Heart left ventricle (tissue), 13 donors: Measurements from ENCODE around the gene IL31.

Experiments used
- POLR2A ChIP-seq, 2 donors: fragments of 450-650 bp; IDR thresholded peaks; one replicate each; pipeline ENCODE4 v1.6.1; 2017; ENCODE audit warnings: antibody characterized with exemption in 2 of 2, mild to moderate bottlenecking in 2 of 2, moderate library complexity in 2 of 2
- TF ChIP-seq, protein P1 (sequence below), 12 donors: fragments of 200-600 bp; sonication (generic) in 4 of 12; IDR thresholded peaks; one replicate each; pipeline versions ENCODE4 v1.5.0 to v1.8.0; 2018 to 2022; ENCODE audit warnings: antibody characterized with exemption in 12 of 12, mild to moderate bottlenecking in 5 of 12
- donor health status: ischemic (EF 13 %, LVEDD 7.1; RV severe dilation, severe dysfunction).
- donor health status: DM: no; HTN: yes; CAD: no.
- donor health status: DM: no; HTN: no; CAD: no.
- donor health status: ischemic (EF 25% LVEDD 6.9; RV normal size, moderate dysfunction).
- donor health status: ischemic (EF 25% LVEDD 5.7; RV mildly dilated, moderate dysfunction).
- donor health status: ischemic (EF 35%, LVEDD 5.7; RV mildly dilated, moderate dysfunction).
- donor health status: nonischemic (EF 11% LVEDD 7.7; RV severe dilation, severe dysfunction).
- donor health status: DM: yes; HTN: yes; CAD: no.
- donor health status: PGD.
- donor health status: ischemic (EF 29% LVEDD 5.4; RV normal size, mild dysfunction).
- donor health status: nonischemic (EF 23%, LVEDD 6.1; RV moderate dilation, normal function).

DNA sequence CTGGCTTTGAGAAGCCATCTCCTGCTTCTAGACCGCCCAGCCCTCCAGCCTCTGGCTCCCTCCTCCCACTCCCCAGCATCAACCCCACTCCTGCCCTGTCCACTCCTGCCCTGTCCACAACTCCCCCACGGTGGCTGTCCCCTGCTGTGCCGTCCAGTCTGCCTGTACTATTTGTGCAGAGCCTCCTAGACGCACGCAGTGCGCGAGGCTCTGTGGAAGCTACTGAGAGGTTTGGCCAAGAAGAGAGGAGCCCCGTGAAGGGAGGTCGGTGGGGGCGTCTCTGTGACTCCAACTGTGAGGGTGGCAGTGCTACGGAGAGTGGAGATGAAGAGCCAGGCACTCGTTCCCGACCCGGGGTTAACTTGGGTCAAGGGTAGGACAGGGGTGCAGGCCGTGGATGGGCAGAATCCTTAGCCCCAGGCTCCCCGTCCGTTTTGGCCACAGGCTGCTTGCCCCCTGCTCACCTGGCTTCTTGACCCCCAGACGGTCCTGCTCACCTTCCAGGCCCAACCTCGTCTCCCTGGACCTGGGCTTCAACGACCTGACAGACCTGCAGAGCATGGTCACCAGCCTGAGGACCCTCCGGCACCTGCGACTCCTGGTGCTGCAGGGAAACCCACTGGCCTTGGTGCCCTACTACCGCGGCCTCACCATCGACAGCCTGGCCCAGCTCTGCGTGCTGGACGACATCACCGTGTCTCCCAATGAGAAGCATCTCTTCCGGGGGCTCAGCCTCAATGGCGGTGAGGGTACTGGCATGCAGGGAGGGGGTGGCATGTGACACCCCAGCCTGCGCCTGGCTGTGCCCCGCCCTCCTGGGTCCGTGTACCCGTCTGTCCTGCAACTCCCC, 15.8 kb upstream of the IL31 start:
- TF ChIP-seq POLR2A (IDR thresholded peaks at IDR 0.05), result no peak
- TF ChIP-seq, protein P1, sequence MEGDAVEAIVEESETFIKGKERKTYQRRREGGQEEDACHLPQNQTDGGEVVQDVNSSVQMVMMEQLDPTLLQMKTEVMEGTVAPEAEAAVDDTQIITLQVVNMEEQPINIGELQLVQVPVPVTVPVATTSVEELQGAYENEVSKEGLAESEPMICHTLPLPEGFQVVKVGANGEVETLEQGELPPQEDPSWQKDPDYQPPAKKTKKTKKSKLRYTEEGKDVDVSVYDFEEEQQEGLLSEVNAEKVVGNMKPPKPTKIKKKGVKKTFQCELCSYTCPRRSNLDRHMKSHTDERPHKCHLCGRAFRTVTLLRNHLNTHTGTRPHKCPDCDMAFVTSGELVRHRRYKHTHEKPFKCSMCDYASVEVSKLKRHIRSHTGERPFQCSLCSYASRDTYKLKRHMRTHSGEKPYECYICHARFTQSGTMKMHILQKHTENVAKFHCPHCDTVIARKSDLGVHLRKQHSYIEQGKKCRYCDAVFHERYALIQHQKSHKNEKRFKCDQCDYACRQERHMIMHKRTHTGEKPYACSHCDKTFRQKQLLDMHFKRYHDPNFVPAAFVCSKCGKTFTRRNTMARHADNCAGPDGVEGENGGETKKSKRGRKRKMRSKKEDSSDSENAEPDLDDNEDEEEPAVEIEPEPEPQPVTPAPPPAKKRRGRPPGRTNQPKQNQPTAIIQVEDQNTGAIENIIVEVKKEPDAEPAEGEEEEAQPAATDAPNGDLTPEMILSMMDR (IDR thresholded peaks at IDR 0.05), result no peak
